NB4 (cell line): ENCODE measurements around the gene CACNA2D3.

Experiments
- CTCF ChIP-seq: IDR thresholded peaks from one replicate; pipeline ENCODE4 v1.5.1; 2012; ENCODE audit warnings: low read depth, low read length
- POLR2A ChIP-seq: IDR thresholded peaks from 2 replicates; pipeline ENCODE4 v1.6.1; 2011; ENCODE audit warnings: mild to moderate bottlenecking; ENCODE audit not compliant: insufficient read length; ENCODE audit errors: extremely low read depth

- TF ChIP-seq CTCF = no peak
- no peak for TF ChIP-seq POLR2A
Observed at GRCh38 chr3:54731732-54732445, 609.5 kb downstream of the CACNA2D3 start.
